PC-3 (cell line): ENCODE measurements around the gene BBS7. TPM values are rescaled to one million over a fixed set of nuclear protein-coding genes. Genes with fewer than 3 reads are reported as not detected.

Experiments
- ATAC-seq: fragments of 200-7000 bp; cut with Tn5 transposase; 2 replicates; pipeline ENCODE4 v1.9.1; 2020; ENCODE audit warnings: mild to moderate bottlenecking, moderate library complexity
- BruUV-seq: library from RNA; stranded (reverse); fragments of 400-500 nt; replicated peaks from 2 replicates; lab custom pipeline; 2021; lab: Mats Ljungman, UMichigan
- CTCF ChIA-PET: fragments of 300-600 bp; sonication (Branson Sonifier 250); formaldehyde crosslinking; loops from one replicate; lab custom pipeline; 2022; ENCODE audit warnings: antibody characterized with exemption; lab: Charles Lee
- POLR2A ChIA-PET: fragments of 300-600 bp; sonication (Branson Sonifier 250); formaldehyde crosslinking; loops from one replicate; lab custom pipeline; 2022; ENCODE audit warnings: antibody characterized with exemption; ENCODE audit not compliant: unreplicated experiment; lab: Charles Lee
- DNase-seq: peaks from one replicate; pipeline ENCODE4 v3.0.0-alpha.2; 2015
- H2AFZ ChIP-seq: fragments of 300-600 bp; sonication (generic); 2 replicates; pipeline ENCODE4 v1.6.0; 2016; ENCODE audit warnings: antibody characterized with exemption, low read length
- H3F3A ChIP-seq: fragments of 300-600 bp; sonication (generic); one replicate; pipeline ENCODE4 v1.6.0; 2017; ENCODE audit warnings: antibody characterized with exemption, low read length, control low read depth, mild to moderate bottlenecking; ENCODE audit not compliant: unreplicated experiment
- H3K27ac ChIP-seq: fragments of 300-600 bp; sonication (generic); 2 replicates; pipeline ENCODE4 v1.5.1; 2016; ENCODE audit warnings: mild to moderate bottlenecking, low read length
- H3K27me3 ChIP-seq: fragments of 300-600 bp; sonication (generic); 2 replicates; pipeline ENCODE4 v1.6.1; 2016; ENCODE audit warnings: low read length, mixed read lengths
- H3K36me3 ChIP-seq: fragments of 300-600 bp; sonication (generic); 2 replicates; pipeline ENCODE4 v1.6.1; 2016; ENCODE audit warnings: low read depth, mixed run types, low read length, mixed read lengths
- H3K4me1 ChIP-seq: fragments of 300-600 bp; sonication (generic); 2 replicates; pipeline ENCODE4 v1.5.1; 2016; ENCODE audit warnings: low read length; ENCODE audit not compliant: insufficient read depth
- H3K4me2 ChIP-seq: fragments of 300-600 bp; sonication (generic); 2 replicates; pipeline ENCODE4 v1.6.0; 2016; ENCODE audit warnings: low read length
- H3K4me3 ChIP-seq: fragments of 300-600 bp; sonication (generic); 2 replicates; pipeline ENCODE4 v1.5.1; 2016; ENCODE audit warnings: mild to moderate bottlenecking, low read length, mixed read lengths
- H3K79me2 ChIP-seq: fragments of 300-600 bp; sonication (generic); 2 replicates; pipeline ENCODE4 v1.6.1; 2017; ENCODE audit warnings: low read length, mixed read lengths
- H3K9ac ChIP-seq: fragments of 300-600 bp; sonication (generic); 2 replicates; pipeline ENCODE4 v1.6.0; 2016; ENCODE audit warnings: mild to moderate bottlenecking, low read length
- H3K9me2 ChIP-seq: fragments of 300-600 bp; sonication (generic); replicated peaks from 2 replicates; pipeline ENCODE4 v1.6.1; 2016; ENCODE audit warnings: mixed run types, low read length, mixed read lengths
- H3K9me3 ChIP-seq: fragments of 300-600 bp; sonication (generic); 2 replicates; pipeline ENCODE4 v1.6.1; 2016; ENCODE audit warnings: low read length, mixed read lengths
- H4K20me1 ChIP-seq: fragments of 300-600 bp; sonication (generic); 2 replicates; pipeline ENCODE4 v1.6.1; 2016; ENCODE audit warnings: low read length, mixed read lengths
- CTCF ChIP-seq: fragments of 300-600 bp; sonication (generic); conservative IDR thresholded peaks from 2 replicates; pipeline ENCODE4 v1.5.1; 2017; ENCODE audit warnings: antibody characterized with exemption, low read depth, mild to moderate bottlenecking, low read length
- EZH2 ChIP-seq: fragments of 300-600 bp; sonication (generic); IDR thresholded peaks from one replicate; pipeline ENCODE4 v1.6.1; 2017; ENCODE audit warnings: antibody characterized with exemption, mild to moderate bottlenecking, low read length; ENCODE audit not compliant: unreplicated experiment
- EZH2phosphoT487 ChIP-seq: fragments of 300-600 bp; sonication (generic); IDR thresholded peaks from 2 replicates; pipeline ENCODE4 v1.6.1; 2018; ENCODE audit warnings: mild to moderate bottlenecking, antibody characterized with exemption, low read length, borderline replicate concordance
- intact Hi-C: fragments of 100-400 bp; cut with micrococcal nuclease; formaldehyde crosslinking; loops from 2 replicates; pipeline ENCODE4 v1.9.0; 2023
- total RNA-seq: library from RNA; depleted of rRNA; stranded (reverse); fragments of >200 nt; gene quantifications from 2 replicates; pipeline ENCODE4 v1.2.3, GENCODE V29; 2014

BBS7 gene
- total RNA-seq, 1 experiment from 2014 or later = 10.1 TPM

GRCh38 chr4:121800961-121801714, 69.1 kb downstream of the BBS7 start, which contains the start of gene EXOSC9:
Gene EXOSC9 (plus strand): TSS chr4:121801323. CDS start chr4:121801425, 102 bp downstream.
- Histone ChIP-seq H3K79me2 (peaks cover 27% of the 10 kb centered on the region), H3K9me3 (no peaks in the 10 kb centered on the region), H3K4me1 (peaks cover 19% of the 10 kb centered on the region), H3K27ac (peak within 1 kb of the TSS; percentile 27; the same call in 1 of the 2 replicates), H3F3A (no peaks in the 10 kb centered on the region), H2AFZ (peak within 1 kb of the TSS; percentile 85), H4K20me1 (no peaks in the 10 kb centered on the region), H3K4me3 (peak within 1 kb of the TSS; percentile 84), H3K27me3 (no peaks in the 10 kb centered on the region), H3K36me3 (peaks cover 10% of the 10 kb centered on the region; the same call in 1 of the 2 replicates), H3K9me2 (no peaks in the 10 kb centered on the region), H3K4me2 (peak within 1 kb of the TSS; percentile 94), H3K9ac (peak within 1 kb of the TSS; percentile 93)
- TF ChIP-seq EZH2phosphoT487 (no peak), CTCF (no peak), EZH2 (no peak)
- CTCF ChIA-PET = interaction anchor here (0.5 kb wide), 1 partner anchor 916 kb away, joined by 3 read pairs; no protein-coding TSS in a partner anchor
- TSS peak; percentile 74 for BruUV-seq
- POLR2A ChIA-PET = interaction anchor here (1.0 kb wide), 1 partner anchor 23 kb away, joined by 5 read pairs; no protein-coding TSS in a partner anchor
- DNase-seq = peak; percentile 93
- intact Hi-C loops = loop anchor here (2.0 kb wide), 1 partner anchor 72 kb away; no protein-coding TSS in a partner anchor
- ATAC-seq = peak; percentile 83

GRCh38 chr4:121800638-121800960, 69.7 kb downstream of the BBS7 start:
- no peak for ATAC-seq
- Histone ChIP-seq H3K4me3 (peak overlapping the region; percentile 84), H2AFZ (peak overlapping the region; percentile 85), H3K4me2 (peak overlapping the region; percentile 94), H3K9me3 (no peaks in the 10 kb centered on the region), H3K27me3 (no peaks in the 10 kb centered on the region), H3K27ac (peak overlapping the region; percentile 6; the same call in 1 of the 2 replicates), H3F3A (no peaks in the 10 kb centered on the region), H3K36me3 (peaks cover 10% of the 10 kb centered on the region; the same call in 1 of the 2 replicates), H4K20me1 (no peaks in the 10 kb centered on the region), H3K9ac (peak overlapping the region; percentile 93), H3K79me2 (peaks cover 27% of the 10 kb centered on the region), H3K4me1 (peaks cover 19% of the 10 kb centered on the region), H3K9me2 (no peaks in the 10 kb centered on the region)
- TSS peak; percentile 99 for BruUV-seq
- intact Hi-C loops = loop anchor here (2.0 kb wide), 1 partner anchor 72 kb away; no protein-coding TSS in a partner anchor
- no peak for DNase-seq
- POLR2A ChIA-PET = no interaction called here
- CTCF ChIA-PET = no interaction called here
- TF ChIP-seq EZH2 (no peak), CTCF (no peak), EZH2phosphoT487 (no peak)
